Activated T-helper 1 cell treated with anti-CD3 and anti-CD28 coated beads, Interleukin-2, amount 50 U/mL, for 16 hours (primary cell): Measurements from ENCODE around the gene GPX3.

Experiments used
- DNase-seq, 2 donors: peaks; one replicate each; pipeline ENCODE4 v3.0.0-alpha.2; 2020; ENCODE audit warnings: low read depth in 1 of 2, low spot score in 1 of 2

The GPX3 gene

DNA sequence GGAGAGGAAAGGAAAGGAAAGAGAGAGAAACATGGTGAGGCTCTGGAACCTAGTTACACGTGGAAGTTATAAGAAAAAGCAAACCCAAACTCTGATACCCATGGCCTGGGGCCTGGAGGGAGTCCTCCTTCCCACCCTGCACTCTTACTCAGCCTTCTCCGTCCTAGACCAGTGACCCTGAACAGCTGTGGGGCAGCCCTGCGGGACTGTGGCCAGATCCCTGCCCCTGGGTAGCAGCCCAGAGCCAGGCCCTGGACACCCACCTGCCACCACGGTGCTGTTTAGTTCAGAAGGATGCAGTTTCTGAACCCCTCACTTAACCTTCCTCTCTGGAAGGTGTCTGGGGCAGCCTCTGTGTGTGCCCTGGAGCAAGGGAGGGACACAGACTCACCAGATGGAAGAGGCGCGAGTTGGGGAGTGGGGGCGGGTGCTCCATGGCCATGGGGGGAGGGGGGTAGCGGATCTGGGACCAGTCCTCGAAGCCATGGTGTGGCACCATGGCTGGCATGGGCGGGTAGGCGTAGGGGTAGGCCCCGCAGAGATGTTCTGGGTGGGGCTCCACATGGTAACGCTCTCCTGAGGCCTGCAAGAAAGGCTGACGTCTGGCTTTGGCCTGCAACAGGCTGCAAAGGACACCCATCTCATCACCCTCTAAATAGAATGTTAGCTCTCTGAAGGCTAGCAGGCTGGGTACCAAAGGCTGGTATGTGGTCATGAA is 13.0 kb downstream of the GPX3 start:
- DNase-seq: no peak

GRCh38 chr5:151034422-151035379 is 14.3 kb downstream of the GPX3 start:
- DNase-seq: no peak

- no peak for DNase-seq
Measured at GRCh38 chr5:151036556-151036955, 16.2 kb downstream of the GPX3 start.

DNA sequence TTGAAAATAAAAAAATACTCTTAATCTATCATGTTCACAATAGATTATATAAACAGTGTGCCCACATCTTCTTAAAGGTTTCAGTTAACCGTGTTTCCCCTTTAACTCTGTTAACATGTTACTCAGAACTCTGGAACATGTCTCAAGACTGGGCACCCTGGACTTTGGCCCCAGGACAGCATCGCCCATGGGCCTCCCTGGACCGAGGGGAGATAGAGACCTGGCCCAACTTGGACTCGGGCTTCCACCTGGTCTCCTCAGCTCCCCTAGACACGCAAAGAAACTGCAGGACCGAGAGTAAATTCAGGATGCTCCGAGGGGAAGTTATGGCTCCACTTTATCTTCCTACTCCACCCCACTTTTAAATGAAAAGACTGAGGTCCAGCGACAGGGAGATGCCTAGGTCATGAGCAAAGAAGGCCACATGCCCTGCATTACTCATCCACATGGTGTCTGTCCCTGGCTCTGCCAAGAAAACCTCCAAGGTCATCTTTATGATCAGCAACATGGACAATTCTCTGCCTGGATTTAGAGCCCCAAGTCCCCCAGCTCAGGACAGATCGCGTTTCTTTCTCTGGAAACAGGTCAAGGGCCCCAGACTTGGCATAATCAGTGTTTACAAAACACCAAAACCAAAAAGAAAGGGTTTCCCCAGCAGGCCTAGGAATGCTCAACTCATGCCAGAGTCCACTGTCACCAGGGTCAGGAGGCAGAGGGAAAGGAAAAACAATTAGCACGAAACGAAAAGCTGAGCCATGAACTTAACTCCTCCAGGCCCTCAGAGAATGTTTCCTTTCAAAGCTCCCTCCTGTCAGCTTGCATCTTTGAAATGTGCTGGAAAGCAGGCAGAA is 17.4 kb downstream of the GPX3 start:
- DNase-seq: no peak

DNA sequence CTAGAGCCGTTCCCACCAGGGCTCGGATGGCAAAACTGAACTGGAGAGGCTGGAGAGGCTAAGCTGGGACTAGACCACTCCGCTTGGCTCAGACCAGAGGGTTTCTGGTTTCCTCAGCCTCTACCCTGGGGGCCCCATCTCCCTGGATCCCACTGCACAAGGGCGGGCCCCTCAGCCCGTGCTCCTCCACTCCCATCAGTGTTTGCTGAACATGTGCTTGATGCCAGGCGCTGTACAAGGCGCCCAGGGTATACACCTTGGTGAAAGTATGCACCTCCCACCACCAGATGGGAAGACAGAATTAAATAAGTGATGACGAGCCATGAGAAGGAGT is 18.0 kb downstream of the GPX3 start:
- DNase-seq: no peak

GRCh38 chr5:151038801-151039238 is 18.4 kb downstream of the GPX3 start:
- no peak for DNase-seq

- no peak for DNase-seq
Measured at GRCh38 chr5:151039665-151040064, 19.3 kb downstream of the GPX3 start.

DNA sequence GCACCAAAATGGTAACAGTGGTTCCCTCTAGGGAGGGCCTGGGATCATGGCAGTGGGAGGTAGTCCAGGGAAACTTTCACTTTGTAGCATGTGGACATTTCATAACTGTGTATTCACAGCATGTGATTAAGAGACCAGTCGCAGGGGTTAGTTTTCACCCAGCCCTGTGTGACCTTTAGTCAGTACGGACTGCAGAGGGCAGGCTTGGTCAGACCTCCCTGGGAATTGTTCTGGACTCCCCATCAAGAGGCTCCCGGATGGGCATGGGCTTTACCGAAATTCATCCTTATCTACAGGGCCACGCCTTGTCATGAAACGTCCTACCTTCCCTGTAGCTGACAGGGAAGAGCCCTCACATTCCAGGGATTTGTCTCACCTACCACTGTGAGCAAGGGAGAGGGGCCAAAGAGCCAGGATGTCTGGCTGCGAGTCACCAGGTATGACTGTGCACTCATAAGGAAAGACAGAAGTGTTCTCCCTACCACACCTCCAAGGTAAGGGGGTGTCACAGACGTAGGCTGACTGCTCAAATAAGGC is 19.9 kb downstream of the GPX3 start:
- no peak for DNase-seq

GRCh38 chr5:151041577-151042268 is 21.3 kb downstream of the GPX3 start:
- no peak for DNase-seq

GRCh38 chr5:151042453-151043093 is 22.2 kb downstream of the GPX3 start:
- no peak for DNase-seq

DNA sequence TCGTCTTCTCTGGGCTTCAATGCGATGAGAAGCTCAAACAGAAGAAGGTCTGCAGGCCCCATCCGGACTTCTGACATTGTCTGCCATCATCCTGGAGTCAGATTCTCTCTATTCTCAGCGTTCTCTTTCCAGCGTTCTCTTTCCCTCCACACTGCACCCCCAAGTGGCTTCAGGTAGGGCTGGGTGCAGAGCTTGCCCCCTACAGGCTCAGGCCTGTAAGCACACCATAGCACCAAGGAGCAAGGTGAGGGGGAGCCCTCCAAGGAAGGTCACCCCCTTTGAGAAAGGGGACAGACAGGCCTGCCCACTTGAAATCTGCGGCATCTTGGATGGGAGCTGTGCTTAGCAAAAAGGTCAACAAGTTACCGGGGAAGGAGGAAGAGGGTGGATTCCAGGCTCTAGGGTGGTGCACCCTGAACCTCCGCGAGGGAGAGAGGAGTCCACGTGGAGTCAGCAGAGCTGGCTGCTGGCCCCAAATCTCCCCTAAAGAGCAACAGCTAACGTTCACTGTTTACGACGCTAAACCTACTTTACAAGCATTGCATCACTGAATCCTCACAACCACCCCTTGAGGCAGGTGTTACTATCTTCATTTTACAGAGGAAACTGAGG is 27.5 kb downstream of the GPX3 start:
- no peak for DNase-seq

DNA sequence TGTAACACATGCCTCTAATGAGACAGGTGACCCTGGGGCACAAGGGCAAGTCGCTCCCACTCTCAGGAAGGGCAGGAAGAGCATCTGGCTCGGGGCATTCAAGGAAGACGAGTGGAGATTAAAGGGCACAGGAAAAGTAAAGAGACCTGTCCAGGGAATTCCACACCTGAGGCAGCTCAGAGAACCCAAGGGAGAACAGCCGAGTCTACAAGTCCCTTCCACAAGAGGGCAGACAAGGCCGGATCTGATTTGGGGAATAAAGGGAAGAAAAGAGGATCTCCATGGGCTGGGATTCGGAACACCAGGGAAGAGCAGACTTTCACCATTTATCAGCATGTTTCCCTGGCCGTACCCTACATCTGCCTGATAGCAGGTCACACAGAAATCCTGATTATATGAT is 28.1 kb downstream of the GPX3 start:
- no peak for DNase-seq

DNA sequence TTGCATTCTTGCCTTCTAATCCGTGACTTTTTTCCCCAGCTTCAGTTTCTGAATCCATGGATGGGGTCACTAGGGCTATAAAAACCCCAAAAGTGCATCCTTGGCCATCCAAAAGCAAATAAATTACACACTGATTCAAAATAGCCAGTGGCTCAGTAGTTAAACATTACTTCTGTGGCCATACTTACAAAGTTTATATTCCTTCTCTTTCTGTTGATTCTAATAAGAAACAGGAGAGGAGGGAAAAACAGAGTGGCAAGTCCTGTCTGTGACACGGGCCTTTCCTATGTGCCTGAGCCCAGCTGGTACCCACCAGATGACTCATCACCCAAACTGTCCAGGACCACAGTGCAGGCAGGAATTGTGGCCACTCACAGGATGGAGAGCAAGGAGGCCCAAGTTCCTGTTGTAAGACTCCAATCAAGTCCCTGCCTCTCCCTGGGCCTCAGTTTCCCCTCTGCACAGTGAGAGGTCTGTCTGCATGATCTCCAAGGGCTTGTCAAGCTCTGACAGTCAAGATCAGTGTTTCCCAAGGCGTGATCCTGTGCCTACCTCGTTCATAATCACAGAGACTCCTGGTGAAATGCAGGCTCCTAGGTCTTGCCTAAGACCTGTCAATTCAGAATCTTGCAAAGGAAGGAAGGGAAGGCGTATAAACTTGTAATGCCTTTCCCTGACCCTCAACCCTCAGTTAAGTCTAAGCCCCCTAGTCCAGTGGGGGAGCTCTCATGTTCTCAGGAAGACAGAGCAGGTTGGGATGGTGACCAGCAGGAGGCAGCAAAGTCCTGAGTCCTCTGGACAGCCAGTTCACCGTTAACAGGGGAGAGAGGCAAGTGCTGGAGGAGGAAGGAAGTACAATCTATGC is 30.9 kb downstream of the GPX3 start:
- peak; percentile 38 to 47 for DNase-seq

- DNase-seq: no peak
Measured at GRCh38 chr5:151051931-151052608, 31.7 kb downstream of the GPX3 start.

DNA sequence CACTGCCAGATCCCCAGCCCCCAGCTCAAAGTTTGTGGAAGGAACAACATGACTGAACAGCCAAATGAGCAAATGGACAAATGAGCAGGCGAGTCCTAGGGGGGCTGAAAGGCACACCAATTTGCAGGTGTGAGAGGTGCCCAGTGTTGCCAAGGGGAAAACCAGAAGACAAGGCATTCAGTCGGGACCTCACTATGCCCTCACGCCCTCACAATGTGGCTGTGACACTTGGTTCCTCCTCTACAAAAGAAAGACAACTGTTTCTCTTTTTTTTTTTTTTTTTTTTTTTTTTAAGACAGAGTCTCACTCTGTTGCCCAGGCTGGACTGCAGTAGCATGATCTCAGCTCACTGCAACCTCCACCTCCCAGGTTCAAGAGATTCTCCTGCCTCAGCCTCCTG is 32.4 kb downstream of the GPX3 start:
- DNase-seq: no peak

DNA sequence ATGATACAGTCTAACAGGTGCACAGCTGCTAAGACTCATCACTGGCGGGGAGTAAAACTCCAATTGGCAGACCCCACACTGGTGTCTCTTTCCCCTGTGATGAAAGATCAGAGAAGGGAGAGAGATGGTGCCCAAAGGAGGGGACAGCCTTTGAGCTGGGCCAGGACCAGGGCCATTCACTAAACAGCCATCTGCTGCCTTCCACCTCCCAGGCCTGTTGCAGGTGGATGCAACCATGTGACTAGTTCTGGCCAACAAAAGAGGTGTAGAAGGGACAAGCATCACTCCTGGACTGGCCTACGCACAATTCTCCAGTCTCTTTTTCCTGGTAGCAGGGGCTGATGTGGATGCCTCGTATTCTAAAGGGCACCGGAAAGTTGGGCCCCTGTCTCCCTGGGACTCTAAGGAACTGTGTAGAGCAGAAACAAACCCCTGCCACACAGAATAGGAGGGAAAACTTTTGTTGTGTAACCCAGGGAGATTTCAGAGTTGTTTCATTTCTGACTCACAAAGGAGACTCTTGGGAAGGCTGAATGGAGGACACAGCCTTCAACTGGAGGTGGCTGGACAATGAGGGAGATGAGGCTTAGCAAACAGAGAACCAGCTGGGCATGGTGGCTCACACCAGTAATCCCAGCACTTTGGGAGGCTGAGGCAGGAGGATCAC is 33.5 kb downstream of the GPX3 start:
- no peak for DNase-seq

DNA sequence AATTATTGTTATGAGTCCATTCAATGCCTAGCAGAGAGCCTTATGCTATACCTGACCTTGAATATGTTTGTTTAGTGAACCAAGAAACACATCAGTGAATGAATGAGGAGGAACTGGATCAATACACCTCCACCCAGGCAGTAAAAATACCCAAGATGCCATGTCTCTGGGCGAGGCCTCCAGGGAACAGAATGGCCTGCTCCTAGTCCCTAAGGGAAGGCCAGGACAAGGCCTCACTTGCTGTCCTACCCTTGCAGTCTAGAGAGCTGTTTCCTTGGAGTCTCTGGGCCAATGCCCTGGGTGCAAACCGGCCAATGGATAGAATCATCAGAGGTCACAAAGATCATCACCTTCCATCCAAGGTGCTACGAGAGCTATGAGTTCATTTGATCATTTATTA is 34.3 kb downstream of the GPX3 start:
- DNase-seq: no peak

DNA sequence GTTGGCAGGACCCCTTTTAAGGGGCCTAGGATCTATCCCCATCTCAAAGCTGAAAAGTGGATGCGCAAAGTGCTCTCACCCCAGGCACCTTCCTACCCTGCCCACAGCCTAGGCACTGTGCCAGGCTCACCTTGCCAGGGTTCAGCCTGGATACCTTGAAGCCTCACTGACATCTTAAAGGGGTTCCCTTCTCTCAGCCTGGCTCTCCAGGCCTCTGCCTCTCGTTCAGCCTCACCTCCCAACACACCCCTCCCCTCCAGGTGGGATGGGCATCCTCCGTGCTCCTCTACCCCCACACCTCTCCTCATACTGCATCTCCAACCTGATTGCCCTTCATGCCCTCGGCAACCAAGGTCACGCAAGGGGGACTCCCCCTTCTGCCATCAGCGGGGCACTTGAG is 34.9 kb downstream of the GPX3 start:
- no peak for DNase-seq
